ENCODE results near the gene ANKRD40. TPM values are rescaled to one million over a fixed set of nuclear protein-coding genes. Genes with fewer than 3 reads are reported as not detected.

Gene ANKRD40
- total and polyA plus RNA-seq, 7 donors, result 12.3 to 76.3 (median 51.2) TPM

DNA sequence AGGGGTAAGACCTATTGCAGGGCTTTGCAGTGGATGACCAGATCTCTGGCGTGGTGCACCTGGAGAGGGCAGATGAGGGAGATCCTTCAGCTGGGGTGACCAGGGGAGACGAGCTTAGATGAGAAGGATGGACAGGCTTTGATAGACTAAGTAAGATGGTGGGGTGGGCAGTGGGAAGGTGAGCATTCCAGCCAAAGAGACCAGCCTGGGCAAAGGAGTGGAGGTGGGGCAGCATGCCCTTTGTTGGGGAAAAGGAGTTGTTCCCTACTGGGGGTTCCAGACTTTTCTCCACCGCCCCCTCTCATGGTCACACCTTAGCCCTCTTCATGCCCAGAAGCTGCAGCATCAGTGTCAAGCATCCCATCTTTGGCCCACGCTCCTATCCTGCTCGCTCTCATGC lies 27.6 kb downstream of the ANKRD40 start:
- Histone ChIP-seq H3K4me1 (peaks cover 0 to 12% (median 11%) of the 10 kb centered on the region in 4 donors), H3K27ac (no peak overlapping the region), H3K27me3 (no peaks in the 10 kb centered on the region), H3K9me3 (no peaks in the 10 kb centered on the region), H3K36me3 (no peaks in the 10 kb centered on the region), H3K4me3 (no peak overlapping the region)
- TF ChIP-seq, protein P1, sequence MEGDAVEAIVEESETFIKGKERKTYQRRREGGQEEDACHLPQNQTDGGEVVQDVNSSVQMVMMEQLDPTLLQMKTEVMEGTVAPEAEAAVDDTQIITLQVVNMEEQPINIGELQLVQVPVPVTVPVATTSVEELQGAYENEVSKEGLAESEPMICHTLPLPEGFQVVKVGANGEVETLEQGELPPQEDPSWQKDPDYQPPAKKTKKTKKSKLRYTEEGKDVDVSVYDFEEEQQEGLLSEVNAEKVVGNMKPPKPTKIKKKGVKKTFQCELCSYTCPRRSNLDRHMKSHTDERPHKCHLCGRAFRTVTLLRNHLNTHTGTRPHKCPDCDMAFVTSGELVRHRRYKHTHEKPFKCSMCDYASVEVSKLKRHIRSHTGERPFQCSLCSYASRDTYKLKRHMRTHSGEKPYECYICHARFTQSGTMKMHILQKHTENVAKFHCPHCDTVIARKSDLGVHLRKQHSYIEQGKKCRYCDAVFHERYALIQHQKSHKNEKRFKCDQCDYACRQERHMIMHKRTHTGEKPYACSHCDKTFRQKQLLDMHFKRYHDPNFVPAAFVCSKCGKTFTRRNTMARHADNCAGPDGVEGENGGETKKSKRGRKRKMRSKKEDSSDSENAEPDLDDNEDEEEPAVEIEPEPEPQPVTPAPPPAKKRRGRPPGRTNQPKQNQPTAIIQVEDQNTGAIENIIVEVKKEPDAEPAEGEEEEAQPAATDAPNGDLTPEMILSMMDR (IDR thresholded peaks at IDR 0.05), result no peak
- TF ChIP-seq POLR2A (IDR thresholded peaks at IDR 0.05) (no peak), POLR2AphosphoS5 (IDR thresholded peaks at IDR 0.05) (no peak), EP300 (IDR thresholded peaks at IDR 0.05) (no peak)
- intact Hi-C loops (cut with DNase I), result no loop called here
- WGBS, 2 donors, result 95 to 97% methylated on average over 5 of the region's 5 CpGs
- no peak for DNase-seq

DNA sequence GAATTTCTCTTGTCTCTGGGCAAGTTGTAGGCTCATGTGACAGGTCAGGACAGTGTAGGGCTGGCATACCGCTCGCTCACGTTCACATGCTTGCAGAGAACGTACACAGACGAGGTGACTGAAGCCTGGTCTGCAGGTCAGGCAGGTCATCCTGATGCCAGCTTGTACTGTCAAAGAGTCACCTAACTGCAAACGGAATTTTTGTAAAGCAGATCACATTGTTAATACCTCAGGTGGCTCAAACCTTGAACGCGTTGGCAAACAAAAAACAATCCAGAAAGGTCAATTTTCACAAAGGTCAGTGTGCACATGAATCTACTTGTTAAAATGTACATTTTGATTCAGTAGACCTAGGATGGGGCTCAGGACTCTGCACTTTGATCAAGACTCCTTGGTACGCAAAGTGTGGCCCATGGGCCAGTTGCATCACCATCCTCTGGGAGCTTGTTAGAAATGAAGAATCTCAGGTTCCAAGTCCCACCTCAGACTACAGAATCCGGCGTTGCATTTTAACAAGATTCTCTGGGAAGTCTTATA lies 28.6 kb downstream of the ANKRD40 start:
- H3K9me3 ChIP-seq, result no peaks in the 10 kb centered on the region
- peaks cover 0 to 12% (median 11%) of the 10 kb centered on the region in 4 donors for H3K4me1 ChIP-seq
- no peak overlapping the region for H3K27ac ChIP-seq
- TF ChIP-seq EP300 (IDR thresholded peaks at IDR 0.05) (no peak), POLR2A (IDR thresholded peaks at IDR 0.05) (no peak)
- 93 to 94% methylated on average over 11 of the region's 11 CpGs for WGBS, 2 donors
- intact Hi-C loops (cut with DNase I), result no loop called here
- no peaks in the 10 kb centered on the region for H3K36me3 ChIP-seq
- H3K27me3 ChIP-seq, result no peaks in the 10 kb centered on the region
- DNase-seq, result no peak
- no peak overlapping the region for H3K4me3 ChIP-seq

DNA sequence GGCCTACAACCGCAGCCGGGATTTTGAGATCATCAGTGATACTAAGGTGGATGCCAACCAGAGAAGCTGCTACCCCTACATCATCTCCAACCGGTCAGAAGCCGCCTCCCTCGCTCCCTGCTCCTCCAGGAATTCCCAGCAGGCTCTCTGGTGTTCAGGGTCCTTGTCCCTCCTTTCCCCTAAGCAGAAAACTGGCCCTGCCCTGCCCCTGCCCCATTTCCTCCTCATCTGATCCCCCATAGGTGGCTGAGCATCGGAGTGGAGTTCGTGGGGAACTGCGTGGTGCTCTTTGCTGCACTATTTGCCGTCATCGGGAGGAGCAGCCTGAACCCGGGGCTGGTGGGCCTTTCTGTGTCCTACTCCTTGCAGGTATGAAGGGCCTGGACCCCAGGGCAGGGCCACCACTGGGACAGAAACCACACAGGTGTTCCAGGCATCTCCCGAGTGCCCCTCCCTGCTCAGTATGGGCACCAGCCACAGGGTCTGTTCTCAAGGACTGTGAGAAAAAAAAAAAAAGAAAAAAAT lies 29.8 kb downstream of the ANKRD40 start:
- Histone ChIP-seq H3K27ac (no peak overlapping the region), H3K4me3 (no peak overlapping the region), H3K4me1 (peaks cover 0 to 12% (median 11%) of the 10 kb centered on the region in 4 donors), H3K27me3 (no peaks in the 10 kb centered on the region), H3K36me3 (no peaks in the 10 kb centered on the region), H3K9me3 (no peaks in the 10 kb centered on the region)
- no peak for DNase-seq
- WGBS, 2 donors, result 94% methylated on average over 12 of the region's 12 CpGs
- intact Hi-C loops (cut with DNase I), result no loop called here
- no peak for TF ChIP-seq POLR2A (IDR thresholded peaks at IDR 0.05)
- TF ChIP-seq POLR2AphosphoS5 (IDR thresholded peaks at IDR 0.05), result no peak
- TF ChIP-seq, protein P1 (IDR thresholded peaks at IDR 0.05), result no peak
- no peak for TF ChIP-seq EP300 (IDR thresholded peaks at IDR 0.05)

DNA sequence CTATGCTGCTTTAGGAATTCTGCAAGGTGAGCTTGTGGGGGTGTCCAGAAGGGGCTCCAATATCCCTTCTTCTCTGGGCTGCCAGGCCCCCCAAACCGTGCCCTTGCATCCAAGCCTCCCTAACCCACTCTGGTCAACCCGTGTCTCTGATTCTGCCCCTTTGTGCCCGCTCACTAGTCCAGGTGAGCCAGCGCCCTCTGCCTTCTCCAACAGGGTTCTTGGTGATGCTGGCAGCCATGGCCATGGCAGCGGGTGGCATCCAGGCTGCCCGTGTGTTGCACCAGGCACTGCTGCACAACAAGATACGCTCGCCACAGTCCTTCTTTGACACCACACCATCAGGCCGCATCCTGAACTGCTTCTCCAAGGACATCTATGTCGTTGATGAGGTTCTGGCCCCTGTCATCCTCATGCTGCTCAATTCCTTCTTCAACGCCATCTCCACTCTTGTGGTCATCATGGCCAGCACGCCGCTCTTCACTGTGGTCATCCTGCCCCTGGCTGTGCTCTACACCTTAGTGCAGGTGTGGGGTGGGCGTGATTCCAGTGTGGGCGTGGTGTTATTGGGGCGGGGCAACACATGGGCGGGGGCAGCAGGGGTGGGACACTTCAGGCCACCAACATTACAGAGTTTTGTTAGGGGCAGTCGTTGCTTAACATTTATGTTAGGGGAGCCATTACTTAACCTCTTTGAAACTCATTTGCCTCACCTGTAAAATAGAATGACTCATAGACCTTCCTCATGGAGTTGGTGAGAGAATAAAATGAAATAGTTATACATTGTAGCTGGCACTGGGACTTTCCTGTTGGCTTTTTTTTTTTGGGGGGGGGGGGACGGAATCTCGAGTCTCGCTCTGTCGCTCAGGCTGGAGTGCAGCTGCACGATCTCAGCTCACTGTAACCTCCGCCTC lies 31.4 kb downstream of the ANKRD40 start:
- Histone ChIP-seq H3K27ac (no peak overlapping the region), H3K36me3 (no peaks in the 10 kb centered on the region), H3K9me3 (no peaks in the 10 kb centered on the region), H3K27me3 (no peaks in the 10 kb centered on the region), H3K4me1 (peaks cover 0 to 6% (median 5%) of the 10 kb centered on the region in 4 donors), H3K4me3 (no peak overlapping the region)
- intact Hi-C loops (cut with DNase I), result no loop called here
- TF ChIP-seq POLR2AphosphoS5 (IDR thresholded peaks at IDR 0.05) (no peak), EP300 (IDR thresholded peaks at IDR 0.05) (no peak), POLR2A (IDR thresholded peaks at IDR 0.05) (no peak)
- TF ChIP-seq, protein P1 (IDR thresholded peaks at IDR 0.05), result no peak
- WGBS, 2 donors, result 71 to 87% methylated on average over 24 of the region's 24 CpGs
- DNase-seq, result peak; percentile 56

DNA sequence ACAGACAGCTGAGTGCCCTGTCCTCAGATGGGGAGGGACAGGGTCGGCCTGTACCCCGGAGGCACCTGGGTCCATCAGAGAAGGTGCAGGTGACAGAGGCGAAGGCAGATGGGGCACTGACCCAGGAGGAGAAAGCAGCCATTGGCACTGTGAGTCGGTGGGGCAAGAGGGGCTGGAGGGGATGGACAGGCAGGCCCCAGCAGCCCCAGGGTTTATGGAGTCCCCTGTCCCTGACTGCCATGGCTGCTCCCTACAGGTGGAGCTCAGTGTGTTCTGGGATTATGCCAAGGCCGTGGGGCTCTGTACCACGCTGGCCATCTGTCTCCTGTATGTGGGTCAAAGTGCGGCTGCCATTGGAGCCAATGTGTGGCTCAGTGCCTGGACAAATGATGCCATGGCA lies 32.1 kb downstream of the ANKRD40 start:
- intact Hi-C loops (cut with DNase I), result no loop called here
- no peak for TF ChIP-seq POLR2A (IDR thresholded peaks at IDR 0.05)
- no peak for TF ChIP-seq POLR2AphosphoS5 (IDR thresholded peaks at IDR 0.05)
- TF ChIP-seq EP300 (IDR thresholded peaks at IDR 0.05), result no peak
- TF ChIP-seq, protein P1 (IDR thresholded peaks at IDR 0.05), result no peak
- Histone ChIP-seq H3K36me3 (no peaks in the 10 kb centered on the region), H3K4me3 (no peak overlapping the region), H3K4me1 (no peaks in the 10 kb centered on the region), H3K9me3 (no peaks in the 10 kb centered on the region), H3K27me3 (no peaks in the 10 kb centered on the region), H3K27ac (no peak overlapping the region)
- WGBS, 2 donors, result 33 to 78% methylated on average over 7 of the region's 7 CpGs
- DNase-seq, result peak; percentile 60

Measured in sigmoid colon (tissue), 7 donors.